ENCODE measurements around the gene IMMP2L. TPM values are rescaled to one million over a fixed set of nuclear protein-coding genes. Genes with fewer than 3 reads are reported as not detected.
"Not testable (repeated sequence)": the region's sequence is repeated elsewhere in the genome, so short reads cannot be mapped to it uniquely, and the experiment has no call there.

Gene IMMP2L
- total and polyA plus RNA-seq, 8 donors: 2.5 to 40.8 (median 20.0) TPM; not detected in 1

DNA sequence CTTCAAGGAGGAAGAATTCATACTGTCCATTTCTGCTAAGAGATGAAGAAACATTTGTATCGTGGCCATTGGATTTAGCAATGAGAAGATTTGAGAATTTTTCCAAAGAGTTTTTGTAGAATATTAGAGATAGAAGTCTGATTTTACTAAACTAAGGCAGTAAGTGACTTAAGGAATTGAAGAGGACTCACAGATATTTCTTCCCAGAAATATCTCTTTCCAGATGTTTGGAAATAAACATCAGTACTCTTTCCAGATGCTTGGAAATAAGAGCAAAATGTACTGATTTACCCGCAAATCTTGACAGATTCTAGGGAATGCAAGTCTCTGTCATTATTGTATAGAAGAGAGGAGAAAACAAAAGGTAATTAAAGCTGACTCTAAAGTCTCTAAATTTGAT lies 91.3 kb downstream of the IMMP2L start:
- H3K27ac ChIP-seq: no peak overlapping the region
- H3K36me3 ChIP-seq: no peaks in the 10 kb centered on the region
- H3K4me1 ChIP-seq: peaks cover 0 to 10% (median 0%) of the 10 kb centered on the region in 4 donors
- no peak for TF ChIP-seq CTCF (IDR thresholded peaks at IDR 0.05)
- TF ChIP-seq POLR2AphosphoS5 (IDR thresholded peaks at IDR 0.05): no peak
- no peak for TF ChIP-seq POLR2A (IDR thresholded peaks at IDR 0.05)
- no peak for TF ChIP-seq EP300 (IDR thresholded peaks at IDR 0.05)
- no peak overlapping the region for H3K4me3 ChIP-seq
- no peak for DNase-seq
- peaks cover 0 to 5% (median 0%) of the 10 kb centered on the region in 4 donors for H3K9me3 ChIP-seq
- intact Hi-C loops (cut with DNase I; ENCODE audit: low total_unique reads): no loop called here
- WGBS, 5 donors: 74 to 92% (median 85%) methylated on average over 2 of the region's 2 CpGs
- H3K27me3 ChIP-seq: no peaks in the 10 kb centered on the region

DNA sequence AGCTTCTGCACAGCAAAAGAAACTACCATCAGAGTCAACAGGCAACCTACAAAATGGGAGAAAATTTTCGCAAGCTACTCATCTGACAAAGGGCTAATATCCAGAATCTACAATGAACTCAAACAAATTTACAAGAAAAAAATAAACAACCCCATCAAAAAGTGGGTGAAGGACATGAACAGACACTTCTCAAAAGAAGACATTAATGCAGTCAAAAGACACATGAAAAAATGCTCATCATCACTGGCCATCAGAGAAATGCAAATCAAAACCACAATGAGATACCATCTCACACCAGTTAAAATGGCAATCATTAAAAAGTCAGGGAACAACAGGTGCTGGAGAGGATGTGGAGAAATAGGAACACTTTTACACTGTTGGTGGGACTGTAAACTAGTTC lies 92.4 kb downstream of the IMMP2L start:
- H3K4me3 ChIP-seq; H3K27me3 ChIP-seq; H3K9me3 ChIP-seq; H3K4me1 ChIP-seq; DNase-seq; H3K36me3 ChIP-seq; intact Hi-C loops (cut with DNase I; ENCODE audit: low total_unique reads); H3K27ac ChIP-seq: not testable (repeated sequence)
- 82 to 95% (median 93%) methylated on average over 1 of the region's 1 CpG for WGBS, 5 donors

GRCh38 chr7:111465774-111466173 lies 96.5 kb downstream of the IMMP2L start:
- intact Hi-C loops (cut with DNase I; ENCODE audit: low total_unique reads); H3K27ac ChIP-seq; H3K4me3 ChIP-seq; DNase-seq; H3K36me3 ChIP-seq; H3K9me3 ChIP-seq; H3K4me1 ChIP-seq; H3K27me3 ChIP-seq: not testable (repeated sequence)
- WGBS, 5 donors: 95 to 100% (median 97%) methylated on average over 3 of the region's 3 CpGs

DNA sequence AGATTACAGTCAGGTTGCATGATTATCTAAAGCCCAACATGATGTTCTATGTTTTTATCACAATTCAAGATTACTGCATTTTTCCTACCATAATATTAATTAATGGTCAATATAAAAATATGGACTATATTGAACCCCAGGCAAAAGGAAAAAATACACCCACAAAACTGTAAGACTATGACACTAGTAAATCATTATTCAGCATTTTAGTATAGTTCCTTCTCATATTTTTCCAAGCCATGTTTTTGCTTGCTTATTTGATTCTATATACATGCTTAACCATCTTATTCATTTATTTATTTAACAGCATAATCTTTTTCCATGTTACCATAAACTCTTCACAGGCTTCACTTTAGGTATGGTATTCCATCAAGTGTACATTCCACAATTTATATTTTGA lies 101.6 kb downstream of the IMMP2L start:
- Histone ChIP-seq H3K27me3 (no peaks in the 10 kb centered on the region), H3K9me3 (peaks cover 0 to 4% (median 0%) of the 10 kb centered on the region in 4 donors), H3K27ac (no peak overlapping the region), H3K4me1 (peaks cover 0 to 5% (median 0%) of the 10 kb centered on the region in 4 donors), H3K36me3 (no peaks in the 10 kb centered on the region), H3K4me3 (no peak overlapping the region)
- TF ChIP-seq CTCF (IDR thresholded peaks at IDR 0.05) (no peak), POLR2AphosphoS5 (IDR thresholded peaks at IDR 0.05) (no peak), EP300 (IDR thresholded peaks at IDR 0.05) (no peak), POLR2A (IDR thresholded peaks at IDR 0.05) (no peak)
- intact Hi-C loops (cut with DNase I; ENCODE audit: low total_unique reads): no loop called here
- DNase-seq: no peak

GRCh38 chr7:111459757-111460280 lies 102.5 kb downstream of the IMMP2L start:
- H3K27me3 ChIP-seq: no peaks in the 10 kb centered on the region
- no peak overlapping the region for H3K4me3 ChIP-seq
- intact Hi-C loops (cut with DNase I; ENCODE audit: low total_unique reads): no loop called here
- H3K4me1 ChIP-seq: peaks cover 0 to 5% (median 0%) of the 10 kb centered on the region in 4 donors
- H3K27ac ChIP-seq: no peak overlapping the region
- DNase-seq: peak in 1 of 2 donors; percentile 4
- WGBS, 5 donors: 78 to 85% (median 82%) methylated on average over 2 of the region's 2 CpGs
- H3K9me3 ChIP-seq: peaks cover 0 to 1% (median 0%) of the 10 kb centered on the region in 4 donors
- no peaks in the 10 kb centered on the region for H3K36me3 ChIP-seq
- TF ChIP-seq CTCF (IDR thresholded peaks at IDR 0.05) (no peak), POLR2A (IDR thresholded peaks at IDR 0.05) (no peak)
